K562 (cell line): ENCODE results near the gene ZNF32. TPM values are rescaled to one million over a fixed set of nuclear protein-coding genes. Genes with fewer than 3 reads are reported as not detected.

ENCODE experiments used
- ATF4 ChIP-seq: fragments of 450-650 bp; formaldehyde crosslinking; IDR thresholded peaks from 2 replicates; pipeline ENCODE4 v1.4.0; 2022; ENCODE audit warnings: mild to moderate bottlenecking, moderate library complexity
- ATF7 ChIP-seq: fragments of 450-650 bp; IDR thresholded peaks from 2 replicates; pipeline ENCODE4 v1.7.1; 2014; ENCODE audit warnings: mild to moderate bottlenecking, moderate library complexity
- CBFB ChIP-seq: sonication (generic); formaldehyde crosslinking; IDR thresholded peaks from 2 replicates; pipeline ENCODE4 v1.4.0; 2020; ENCODE audit warnings: mild to moderate bottlenecking, missing genetic modification reagents
- CHD7 ChIP-seq: fragments of 200-600 bp; sonication (generic); IDR thresholded peaks from one replicate; pipeline ENCODE4 v1.6.1; 2012; ENCODE audit warnings: mild to moderate bottlenecking, low read depth, low read length, inconsistent platforms
- KLF1 ChIP-seq: fragments of 450-650 bp; IDR thresholded peaks from 2 replicates; pipeline ENCODE4 v1.6.1; 2016; ENCODE audit warnings: missing genetic modification characterization, missing compliant biosample characterization
- NBN ChIP-seq: fragments of 450-650 bp; IDR thresholded peaks from 2 replicates; pipeline ENCODE4 v1.6.1; 2016; ENCODE audit warnings: low read depth, mild to moderate bottlenecking
- NFE2 ChIP-seq: IDR thresholded peaks from 2 replicates; pipeline ENCODE4 v1.6.1; 2014; ENCODE audit warnings: antibody characterized with exemption, low read depth
- RBM22 ChIP-seq: fragments of 200-400 bp; formaldehyde crosslinking; IDR thresholded peaks from 2 replicates; pipeline ENCODE4 v1.6.1; 2018; ENCODE audit warnings: low read length, low read depth; ENCODE audit not compliant: poor library complexity, severe bottlenecking
- SMAD3 ChIP-seq: fragments of 450-650 bp; formaldehyde crosslinking; conservative IDR thresholded peaks from 2 replicates; pipeline ENCODE4 v1.4.0; 2020; ENCODE audit warnings: mild to moderate bottlenecking
- U2AF1 ChIP-seq: fragments of 200-400 bp; formaldehyde crosslinking; optimal IDR thresholded peaks from 2 replicates; pipeline ENCODE3; 2017; ENCODE audit warnings: mild to moderate bottlenecking, low read depth, low read length, moderate library complexity
- ZKSCAN3 ChIP-seq: fragments of 250-450 bp; sonication (Bioruptor Pico); IDR thresholded peaks from 2 replicates; pipeline ENCODE4 v1.4.0; 2020
- ZNF436 ChIP-seq: fragments of 250-450, 450-650 bp; sonication (Bioruptor Pico); formaldehyde crosslinking; IDR thresholded peaks from 2 replicates; pipeline ENCODE4 v1.7.0; 2020; ENCODE audit warnings: mild to moderate bottlenecking
- polyA plus RNA-seq, 8 experiments: library from polyadenylated mRNA; depleted of rRNA in 4 of 8; stranded (reverse) in 5 of 8; unstranded in 3 of 8; fragments of >200 nt; fragmentation: Nextera tagmentation in 2 of 8; fragmentation: Illumina TruSeq in 1 of 8; extraction: Ambion mirVana in 2 of 8; extraction: Trizol in 1 of 8; gene quantifications; 2 replicates each; pipeline versions ENCODE4 v1.2.1 to v1.2.3, GENCODE V29; 2011 to 2014; ENCODE audit warnings: inconsistent platforms in 1 of 8, missing spikeins in 1 of 8
- total RNA-seq, 7 experiments: library from RNA; depleted of rRNA in 6 of 7; stranded (reverse); fragments of >200 nt in 6 of 7; fragmentation: Illumina TruSeq in 2 of 7; extraction: Trizol in 2 of 7; gene quantifications; 2 replicates each; pipeline versions ENCODE4 v1.2.1 to v1.2.3, GENCODE V29; 2011 to 2021; ENCODE audit warnings: low replicate concordance in 1 of 7
- TF ChIP-seq, protein P1 (sequence below): sonication (generic); formaldehyde crosslinking; IDR thresholded peaks from 2 replicates; pipeline ENCODE4 v1.8.1; 2023; ENCODE audit warnings: mild to moderate bottlenecking, missing genetic modification reagents, moderate library complexity

ZNF32 gene
- total and polyA plus RNA-seq, 9 of the 15 experiments (the other 6 are each of a cell fraction or from before 2014, with no cell fraction given): 17.3 to 57.0 (median 26.3) TPM

DNA sequence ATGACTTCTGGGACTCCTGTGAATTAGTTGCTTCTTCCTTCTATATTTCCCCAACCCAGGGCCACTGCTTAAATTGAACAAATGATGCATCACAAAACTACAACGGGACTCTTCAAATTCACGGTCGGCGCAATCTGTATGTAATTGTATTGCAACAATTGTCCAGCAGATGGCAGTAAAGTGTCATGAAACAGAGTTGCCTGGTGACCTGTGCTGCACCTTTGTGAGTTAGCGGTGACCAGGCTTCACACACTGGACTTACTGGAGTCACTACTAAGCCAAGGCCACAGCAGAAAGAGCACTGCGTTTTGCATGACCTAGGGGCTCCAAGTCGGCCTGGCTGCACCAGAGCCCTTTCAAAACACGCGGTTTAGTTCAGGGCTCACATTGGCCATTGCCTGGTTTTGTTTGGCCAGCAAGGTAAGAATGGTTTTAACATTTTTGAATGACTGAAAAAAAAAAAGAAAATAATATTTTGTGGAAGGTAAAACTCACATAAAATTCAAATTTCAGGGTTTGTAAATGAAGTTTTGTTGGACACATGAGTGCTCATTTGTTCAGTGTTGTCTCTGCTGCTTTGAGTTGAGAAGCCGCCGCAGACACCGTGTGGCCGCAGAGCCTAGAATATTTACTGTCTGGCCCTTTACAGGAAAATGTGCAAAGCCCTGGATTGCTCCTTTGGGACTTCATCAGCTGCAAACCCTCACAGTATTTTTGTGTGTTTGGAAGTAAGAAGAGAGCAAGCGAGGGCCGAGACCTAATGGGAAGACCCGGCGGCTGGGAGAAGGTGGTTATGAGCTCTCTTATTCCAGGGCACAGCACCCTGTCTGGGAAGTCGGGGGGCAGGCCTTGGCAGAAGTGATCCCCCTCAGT is 23.2 kb upstream of the ZNF32 start (continued):
- TF ChIP-seq KLF1 (tag) (no peak), ZKSCAN3 (CRISPR knock-in tag) (no peak), U2AF1 (no peak), CBFB (CRISPR knock-in tag) (no peak), RBM22 (no peak), ATF4 (no peak), NFE2 (no peak), NBN (no peak), ATF7 (0 out of 2 replicates have a peak, but pooled peaks have one; percentile 16), SMAD3 (no peak), CHD7 (no peak), ZNF436 (CRISPR knock-in tag) (no peak)
- TF ChIP-seq, protein P1, sequence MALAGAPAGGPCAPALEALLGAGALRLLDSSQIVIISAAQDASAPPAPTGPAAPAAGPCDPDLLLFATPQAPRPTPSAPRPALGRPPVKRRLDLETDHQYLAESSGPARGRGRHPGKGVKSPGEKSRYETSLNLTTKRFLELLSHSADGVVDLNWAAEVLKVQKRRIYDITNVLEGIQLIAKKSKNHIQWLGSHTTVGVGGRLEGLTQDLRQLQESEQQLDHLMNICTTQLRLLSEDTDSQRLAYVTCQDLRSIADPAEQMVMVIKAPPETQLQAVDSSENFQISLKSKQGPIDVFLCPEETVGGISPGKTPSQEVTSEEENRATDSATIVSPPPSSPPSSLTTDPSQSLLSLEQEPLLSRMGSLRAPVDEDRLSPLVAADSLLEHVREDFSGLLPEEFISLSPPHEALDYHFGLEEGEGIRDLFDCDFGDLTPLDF (CRISPR knock-in tag): no peak
